ENCODE measurements around the gene PHKB. TPM values are rescaled to one million over a fixed set of nuclear protein-coding genes. Genes with fewer than 3 reads are reported as not detected.

PHKB gene
- total and polyA plus RNA-seq, 2 of the 8 experiments (the other 6 are each of a cell fraction or from before 2014, with no cell fraction given), result 18.6 to 38.3 TPM

GRCh38 chr16:47634126-47634525, 173.0 kb downstream of the PHKB start:
- Histone ChIP-seq H3K27ac (ENCODE audit: low read depth, low read length) (no peak overlapping the region), H4K5ac (ENCODE audit: insufficient read length, low read depth, low read length) (no peak overlapping the region), H3K9ac (replicated peaks in 1 of 4; ENCODE audit: extremely low read depth in 1 of 4, low read depth in 3 of 4, low read length in 3 of 4) (no peak overlapping the region), H3K27me3 (replicated peaks in 1 of 4; ENCODE audit: control insufficient read depth in 3 of 4, extremely low read depth in 1 of 4, insufficient read depth in 3 of 4, low read length in 3 of 4) (no peaks in the 10 kb centered on the region), H2BK20ac (ENCODE audit: low read length) (no peak overlapping the region), H3K23me2 (ENCODE audit: low read depth, low read length) (no peaks in the 10 kb centered on the region; the same call in 1 of the 2 replicates), H3K14ac (ENCODE audit: insufficient read length) (no peak overlapping the region), H2BK120ac (replicated peaks; ENCODE audit: low read depth, low read length) (no peak overlapping the region), H3K36me3 (ENCODE audit: control insufficient read depth in 2 of 4, insufficient read depth in 4 of 4, low read length in 3 of 4) (no peaks in the 10 kb centered on the region), H3K4me2 (ENCODE audit: insufficient read depth in 1 of 2, low read depth in 2 of 2, low read length in 2 of 2) (no peak overlapping the region), H2BK12ac (ENCODE audit: low read depth, low read length) (no peak overlapping the region), H2AK5ac (ENCODE audit: low read depth, low read length) (no peak overlapping the region), H3K18ac (ENCODE audit: extremely low read depth, low read length) (no peak overlapping the region), H4K91ac (replicated peaks; ENCODE audit: insufficient read length, low read length) (no peak overlapping the region), H3K23ac (ENCODE audit: insufficient read length) (no peak overlapping the region), H3K79me1 (ENCODE audit: low read depth, low read length) (no peaks in the 10 kb centered on the region), H2BK5ac (ENCODE audit: low read depth, low read length) (no peak overlapping the region), H3K4me1 (replicated peaks in 1 of 4; ENCODE audit: control insufficient read depth in 3 of 4, insufficient read depth in 4 of 4, low read length in 3 of 4) (no peaks in the 10 kb centered on the region), H3K4ac (replicated peaks; ENCODE audit: insufficient read length, low read depth, low read length) (no peak overlapping the region), H3K4me3 (ENCODE audit: extremely low read depth in 1 of 4, insufficient read depth in 2 of 4, low read depth in 3 of 4, low read length in 4 of 4) (no peak overlapping the region), H4K8ac (ENCODE audit: extremely low read depth, insufficient read depth, low read length) (no peak overlapping the region), H3K56ac (replicated peaks; ENCODE audit: insufficient read length, low read depth, low read length) (no peak overlapping the region), H3K9me3 (ENCODE audit: insufficient read depth in 2 of 2, low read depth in 1 of 2, low read length in 1 of 2) (no peaks in the 10 kb centered on the region), H2BK15ac (ENCODE audit: low read length) (no peak overlapping the region), H4K20me1 (replicated peaks in 1 of 2; ENCODE audit: control insufficient read depth in 1 of 2, insufficient read depth in 2 of 2, low read length in 2 of 2) (peaks cover 0 to 2% of the 10 kb centered on the region in 2 experiments), H2AFZ (ENCODE audit: low read length) (no peak overlapping the region), H3K79me2 (ENCODE audit: control insufficient read depth in 1 of 2, insufficient read depth in 2 of 2, low read length in 2 of 2) (no peaks in the 10 kb centered on the region)
- CTCF ChIA-PET (ENCODE audit: partially characterized antibody), result no interaction called here
- POLR2A ChIA-PET (ENCODE audit: partially characterized antibody), result no interaction called here
- DNase-seq (ENCODE audit: low read depth in 1 of 2, low spot score in 2 of 2) (no peak), FAIRE-seq (no peak)
- WGBS, 2 experiments (ENCODE audit: extremely low coverage in 1 of 2, insufficient coverage in 1 of 2, insufficient read length in 1 of 2, insufficient replicate concordance in 2 of 2, low coverage in 1 of 2, low lambda C conversion rate in 2 of 2, missing lambda C conversion rate in 1 of 2), result 94% methylated on average over 1 of the region's 1 CpG; no CpG with 5 or more reads in 1 of the 2 experiments
- TF ChIP-seq NRF1 (IDR thresholded peaks at IDR 0.05; ENCODE audit: low read depth, low read length) (no peak), USF2 (IDR thresholded peaks at IDR 0.05; ENCODE audit: low read length) (no peak), RBBP5 (IDR thresholded peaks at IDR 0.05; ENCODE audit: borderline replicate concordance, low read depth, low read length) (no peak), BACH1 (IDR thresholded peaks at IDR 0.05; ENCODE audit: low read length) (no peak), KDM1A (IDR thresholded peaks at IDR 0.05; ENCODE audit: borderline replicate concordance, low read length) (no peak), SIRT6 (IDR thresholded peaks at IDR 0.05; ENCODE audit: low read length) (no peak), RXRA (IDR thresholded peaks at IDR 0.05; ENCODE audit: insufficient read depth, low read depth, low read length) (no peak), HDAC6 (IDR thresholded peaks at IDR 0.05; ENCODE audit: low read depth, low read length) (no peak), FOSL1 (IDR thresholded peaks at IDR 0.05; ENCODE audit: insufficient read depth, low read depth, low read length) (no peak)

Data from H1 (cell line).